ENCODE results near the gene NAA11.

Gene NAA11

DNA sequence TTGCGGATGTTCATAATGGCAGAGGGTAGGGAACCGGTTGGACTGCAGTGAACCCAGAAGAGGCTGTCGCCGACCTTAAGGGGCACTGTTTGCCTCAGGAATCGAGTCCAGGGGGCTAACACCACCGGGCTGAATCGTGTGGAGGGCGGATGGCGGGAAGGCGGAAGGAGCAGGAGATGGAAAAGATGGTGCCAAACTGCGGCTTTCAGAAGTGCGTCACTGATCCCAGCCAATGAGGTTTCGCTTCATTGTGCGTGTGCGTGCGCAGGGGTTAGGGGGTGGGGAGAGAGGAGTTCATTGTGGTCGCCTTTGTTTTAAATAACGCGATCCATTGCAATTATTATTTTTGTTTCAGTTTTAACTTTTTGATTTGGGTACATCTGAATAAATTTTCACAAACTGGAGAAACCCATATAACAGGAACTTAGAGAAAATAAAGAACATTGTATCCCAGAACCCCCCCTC, at the start of gene NAA11:
NAA11 (minus strand) TSS at position 198 of the 465 bp plus-strand sequence; CDS start at position 14, 184 bp downstream.
- FAIRE-seq, result no peak

DNA sequence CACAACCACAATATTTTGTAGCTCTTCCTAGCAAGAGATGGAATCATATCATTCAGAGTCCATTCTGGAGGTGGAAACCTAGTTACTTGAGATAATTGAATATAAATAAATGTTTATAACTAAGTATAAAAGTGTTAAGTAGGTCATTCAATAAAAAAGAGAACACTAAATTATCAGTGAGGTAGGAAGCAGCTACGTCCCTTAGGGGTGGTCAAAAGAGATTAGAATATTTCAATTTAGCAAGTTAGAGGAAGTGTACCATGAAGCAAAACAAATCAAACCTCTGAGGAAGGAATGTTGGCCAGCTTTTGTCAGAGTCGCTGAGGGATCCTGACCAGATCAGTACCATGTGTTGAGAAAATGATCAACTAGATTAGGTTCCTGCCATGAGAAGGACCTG, 44.2 kb upstream of the NAA11 start:
- FAIRE-seq, result no peak

GRCh38 chr4:79367096-79367495, 41.2 kb upstream of the NAA11 start:
- FAIRE-seq, result no peak

GRCh38 chr4:79366422-79366821, 40.6 kb upstream of the NAA11 start:
- no peak for FAIRE-seq

GRCh38 chr4:79364061-79364460, 38.2 kb upstream of the NAA11 start:
- FAIRE-seq, result no peak

DNA sequence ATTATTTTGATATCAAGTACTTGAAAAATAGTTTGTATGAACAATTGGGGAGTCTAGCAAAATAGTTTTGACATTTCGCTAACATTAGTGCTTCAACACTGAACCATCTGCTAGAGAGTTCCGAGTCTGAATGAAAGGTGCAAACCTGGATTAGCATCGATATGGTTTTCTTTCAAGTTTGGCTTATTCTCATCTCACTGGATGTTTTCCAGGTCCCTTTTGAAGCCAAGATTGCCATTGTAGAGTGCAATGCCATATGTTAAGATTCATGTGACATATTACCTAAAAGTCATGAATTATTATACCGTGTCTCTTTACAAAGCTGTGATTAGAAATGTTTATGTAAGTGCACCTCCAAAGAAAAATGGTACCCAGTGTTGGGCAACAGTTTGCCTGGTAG, 36.8 kb upstream of the NAA11 start:
- FAIRE-seq, result no peak

- no peak for FAIRE-seq
These were observed 34.1 kb upstream of the NAA11 start for GRCh38 chr4:79360006-79360405.

DNA sequence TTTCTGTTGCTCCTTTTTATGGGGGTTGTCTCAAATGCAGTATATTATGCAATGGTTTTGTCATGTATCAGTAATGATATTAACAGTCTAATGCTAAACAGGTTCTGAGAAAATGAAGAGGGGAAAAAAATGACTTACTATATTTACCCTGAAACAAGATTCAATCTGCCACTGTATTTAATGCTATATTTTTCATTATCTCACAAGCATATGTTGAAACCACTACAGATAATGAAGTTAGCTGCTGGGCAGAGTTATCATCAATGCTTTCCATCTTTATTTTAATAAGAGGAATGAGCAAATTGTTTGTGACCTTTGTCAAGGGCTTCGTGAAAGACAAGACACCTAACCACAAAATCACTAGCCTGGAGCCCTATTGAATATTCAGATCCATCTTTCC, 32.6 kb upstream of the NAA11 start:
- FAIRE-seq, result no peak

DNA sequence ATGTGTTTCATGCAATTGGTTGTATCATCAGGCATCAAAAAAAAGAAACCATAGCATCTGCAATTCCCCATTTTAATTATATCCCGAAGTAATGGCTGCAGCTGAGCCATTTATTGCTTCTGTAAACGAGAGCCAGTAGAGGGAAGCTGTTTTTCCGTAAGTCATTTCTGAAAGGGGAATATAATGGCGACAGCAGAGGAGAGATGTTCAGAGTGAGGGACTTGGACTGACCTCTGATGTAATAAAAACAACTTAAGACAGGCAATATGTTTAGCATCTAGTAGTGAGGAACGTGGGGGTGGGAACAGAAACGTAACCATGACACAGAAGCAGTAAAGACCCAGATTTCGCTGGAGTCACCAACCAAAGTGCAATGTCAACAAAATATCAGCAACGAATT, 31.5 kb upstream of the NAA11 start:
- no peak for FAIRE-seq

DNA sequence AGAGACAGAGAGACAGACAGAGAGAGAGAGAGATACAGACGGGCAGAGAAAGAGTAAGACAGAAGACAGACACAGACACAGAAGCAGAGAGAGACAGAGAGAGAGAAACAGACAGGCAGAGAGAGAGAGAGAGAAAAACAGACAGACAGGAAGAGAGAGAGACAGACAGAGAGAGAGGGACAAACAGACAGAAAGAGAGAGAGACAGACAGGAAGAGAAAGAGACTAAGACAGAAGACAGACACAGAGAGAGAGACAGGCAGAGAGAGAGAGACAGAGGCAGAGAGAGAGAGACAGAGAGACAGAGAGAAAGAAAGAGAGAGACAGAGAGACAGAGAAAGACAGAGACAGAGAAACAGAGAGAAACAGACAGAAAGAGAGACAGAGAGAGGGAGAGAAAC, 27.2 kb upstream of the NAA11 start:
- FAIRE-seq, result no peak

DNA sequence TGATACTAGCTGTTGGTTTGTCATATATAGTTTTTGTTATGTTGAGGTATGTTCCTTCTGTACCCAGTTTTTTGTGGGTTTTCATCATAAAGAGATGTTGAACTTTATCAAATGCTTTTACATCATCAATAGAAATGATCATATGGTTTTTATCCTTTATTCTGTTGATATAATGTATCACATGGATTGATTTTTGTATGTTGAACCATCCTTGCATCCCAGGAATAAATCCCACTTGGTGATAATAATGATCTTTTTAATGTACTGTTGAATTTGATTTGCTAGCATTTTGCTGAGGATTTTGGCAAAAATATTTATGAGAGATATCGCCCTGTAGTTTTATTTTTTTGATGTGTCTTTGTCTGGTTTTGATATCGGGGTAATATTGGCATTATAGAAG, 22.5 kb upstream of the NAA11 start:
- no peak for FAIRE-seq

DNA sequence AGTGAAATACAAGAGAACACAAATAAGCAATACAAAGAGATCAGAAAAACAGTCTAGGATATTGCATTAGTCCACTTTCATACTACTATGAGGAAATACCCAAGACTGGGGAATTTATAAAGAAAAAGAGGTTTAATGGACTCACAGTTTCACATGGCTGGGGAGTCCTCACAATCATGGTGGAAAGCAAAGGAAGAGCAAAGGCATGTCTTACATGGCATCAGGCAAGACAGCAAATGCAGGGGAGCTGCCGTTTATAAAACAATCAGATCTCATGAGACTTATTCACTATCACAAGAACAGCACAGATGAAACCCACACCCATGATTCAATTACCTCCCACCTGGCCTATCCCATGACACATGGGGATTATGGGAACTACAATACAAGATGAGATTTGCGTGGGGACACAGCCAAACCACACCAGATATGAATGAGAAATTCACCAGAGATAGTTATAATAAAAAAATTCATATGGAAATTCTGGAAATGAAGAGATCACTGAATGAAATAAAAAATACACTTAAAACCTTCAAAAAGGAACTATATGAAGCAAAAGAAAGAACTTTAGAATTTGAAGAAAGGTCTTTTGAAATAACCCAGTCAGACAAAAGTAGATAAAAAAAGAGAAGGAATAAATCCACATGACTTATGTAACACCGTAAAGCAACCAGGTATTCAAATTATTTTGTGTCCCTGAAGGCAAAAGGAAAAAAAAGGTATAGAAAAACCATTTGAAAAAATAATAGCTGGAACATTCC, 16.2 kb upstream of the NAA11 start:
- FAIRE-seq, result no peak

DNA sequence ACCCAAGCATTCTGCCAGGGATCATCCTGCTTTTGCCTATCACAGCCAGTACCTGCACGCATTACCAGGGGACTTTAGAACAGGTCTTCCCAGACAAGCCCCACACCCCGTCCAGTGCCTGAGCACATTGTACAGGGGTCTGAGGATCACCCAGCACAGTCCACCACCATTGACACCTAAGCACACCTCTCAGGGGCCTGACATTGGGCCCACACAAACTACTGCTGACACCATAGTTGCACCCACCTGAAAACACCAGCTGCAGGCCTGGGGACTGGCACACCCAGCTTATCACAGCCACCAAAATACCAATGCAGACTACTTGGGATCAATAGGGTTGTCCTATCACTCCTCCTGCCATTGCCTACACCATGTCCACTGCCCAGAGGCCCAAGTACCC, 14.7 kb upstream of the NAA11 start:
- no peak for FAIRE-seq

DNA sequence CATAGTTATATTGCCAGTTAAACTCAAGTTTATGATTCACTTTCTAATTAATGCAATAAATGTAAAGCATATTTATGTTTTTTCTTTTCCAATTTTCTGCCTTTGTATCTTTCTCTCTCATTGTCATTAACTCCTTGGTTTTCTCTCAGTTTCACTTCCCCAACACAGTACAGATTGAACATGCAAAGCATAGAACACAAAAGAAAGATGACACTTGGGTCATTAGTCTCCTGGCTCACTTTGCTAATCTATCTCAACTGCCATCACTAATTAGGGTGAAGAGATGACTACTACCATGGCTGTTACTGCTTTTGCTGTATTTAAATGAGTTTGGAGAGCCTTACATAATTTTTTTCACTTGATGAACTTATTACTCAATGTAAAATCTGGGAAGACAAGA, 12.3 kb upstream of the NAA11 start:
- no peak for FAIRE-seq

DNA sequence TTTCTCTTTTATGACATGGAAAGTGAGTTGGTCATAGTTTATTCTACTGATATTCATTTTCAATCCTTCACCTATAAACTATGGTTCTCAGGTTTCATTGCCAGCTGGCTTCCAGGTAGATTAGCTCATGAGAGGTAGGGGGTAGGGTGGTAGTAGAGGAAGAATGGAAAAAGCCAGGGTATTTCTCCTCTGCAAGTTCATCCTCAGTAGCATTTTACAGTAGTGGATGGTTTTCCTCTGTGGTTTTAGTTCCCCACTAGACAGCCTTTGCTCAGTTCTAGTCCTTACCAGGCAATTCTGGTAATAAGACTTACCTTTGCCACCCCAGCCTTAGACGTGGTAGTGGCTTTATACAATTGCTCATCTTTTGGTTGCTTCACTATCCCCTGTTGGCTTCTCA, 8.9 kb upstream of the NAA11 start:
- no peak for FAIRE-seq

DNA sequence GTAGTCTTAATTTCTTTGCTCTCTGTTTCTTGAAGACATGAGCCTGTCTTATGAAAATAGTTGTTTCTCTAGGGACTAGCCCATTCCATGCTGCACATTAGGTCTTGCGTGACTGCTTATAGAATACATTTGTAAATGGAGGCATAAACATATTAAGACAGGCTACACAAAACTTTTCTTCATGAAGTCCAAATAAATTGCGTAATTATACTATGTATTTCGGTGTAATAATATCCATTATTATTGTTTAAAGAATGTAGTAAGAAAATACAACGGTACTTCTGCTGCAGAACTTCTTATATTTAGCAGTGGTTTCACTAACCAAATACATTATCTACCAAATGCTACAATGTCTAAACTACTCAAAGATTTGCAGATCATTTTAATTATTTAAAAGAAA, 8.5 kb upstream of the NAA11 start:
- FAIRE-seq, result no peak

DNA sequence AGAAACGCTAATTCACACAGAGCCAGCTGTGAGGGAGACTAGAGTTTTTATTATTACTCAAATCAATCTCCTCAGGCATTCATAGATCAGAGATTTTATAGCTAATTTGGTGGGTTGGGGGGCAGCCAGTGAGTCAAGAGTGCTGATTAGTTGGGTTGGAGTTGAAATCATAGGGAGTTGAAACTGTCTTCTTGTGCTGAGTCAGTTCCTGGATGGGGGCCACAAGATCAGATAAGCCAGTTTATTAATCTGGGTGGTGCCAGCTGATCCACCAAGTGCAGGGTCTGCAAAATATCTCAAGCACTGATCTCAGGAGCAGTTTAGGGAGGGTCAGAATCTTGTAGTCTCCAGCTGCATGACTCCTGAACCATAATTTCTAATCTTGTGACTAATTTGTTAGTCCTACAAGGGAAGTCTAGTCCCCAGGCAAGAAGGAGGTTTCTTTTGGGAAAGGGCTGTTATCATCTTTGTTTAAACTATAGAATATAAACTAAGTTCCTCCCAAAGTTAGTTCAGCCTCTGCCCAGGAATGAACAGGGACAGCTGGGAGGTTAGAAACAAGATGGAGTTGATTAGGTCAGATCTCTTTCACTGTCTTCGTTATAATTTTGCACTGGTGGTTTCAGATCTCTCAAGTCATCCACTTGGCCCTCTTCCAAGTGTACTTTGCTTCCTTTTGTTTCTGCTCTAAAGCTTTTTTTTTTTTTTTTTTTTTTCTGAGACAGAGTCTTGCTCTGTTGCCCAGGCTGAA, 5.4 kb upstream of the NAA11 start:
- FAIRE-seq, result no peak

DNA sequence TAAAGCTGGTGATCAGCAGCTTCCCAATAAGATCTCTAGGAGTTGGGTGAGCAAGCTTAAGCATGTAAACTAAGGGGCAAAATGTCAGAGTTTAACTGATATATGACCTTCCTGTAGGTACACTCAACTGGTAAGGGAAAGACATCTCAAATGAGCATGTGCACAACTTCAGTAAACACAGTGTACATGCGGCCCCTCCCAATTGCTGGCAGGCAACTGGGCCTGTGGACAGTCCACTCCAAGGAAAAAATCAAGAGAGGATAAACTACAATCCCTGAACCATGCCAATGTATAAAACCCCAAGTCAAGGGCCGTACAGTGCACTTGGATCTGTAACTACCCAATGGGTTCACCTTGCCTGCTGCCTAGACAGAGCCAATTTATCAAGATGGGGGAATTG, 4.9 kb upstream of the NAA11 start:
- no peak for FAIRE-seq

- no peak for FAIRE-seq
These were observed 425 bp downstream of the NAA11 start for GRCh38 chr4:79325436-79325835.

DNA sequence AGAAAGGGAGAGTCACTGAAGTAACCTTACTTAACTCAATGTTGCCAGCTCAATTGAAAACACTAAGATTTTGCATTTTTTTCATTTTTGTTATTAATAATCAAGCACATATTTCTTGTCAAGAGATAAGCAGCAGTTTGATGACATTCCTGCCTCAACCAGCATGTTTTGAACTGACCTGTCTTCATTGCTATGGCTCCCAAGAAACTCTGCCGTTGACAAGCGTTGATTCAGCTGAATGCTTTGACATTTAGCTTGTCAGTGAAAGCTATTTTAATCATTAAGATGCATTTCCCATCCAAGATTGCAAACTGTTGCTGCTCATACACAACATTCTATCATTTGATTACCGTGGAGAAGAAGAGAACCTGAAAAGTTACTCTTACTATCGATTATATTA, 5.9 kb downstream of the NAA11 start:
- no peak for FAIRE-seq

- FAIRE-seq, result no peak
These were observed 8.2 kb downstream of the NAA11 start for GRCh38 chr4:79317711-79318110.

DNA sequence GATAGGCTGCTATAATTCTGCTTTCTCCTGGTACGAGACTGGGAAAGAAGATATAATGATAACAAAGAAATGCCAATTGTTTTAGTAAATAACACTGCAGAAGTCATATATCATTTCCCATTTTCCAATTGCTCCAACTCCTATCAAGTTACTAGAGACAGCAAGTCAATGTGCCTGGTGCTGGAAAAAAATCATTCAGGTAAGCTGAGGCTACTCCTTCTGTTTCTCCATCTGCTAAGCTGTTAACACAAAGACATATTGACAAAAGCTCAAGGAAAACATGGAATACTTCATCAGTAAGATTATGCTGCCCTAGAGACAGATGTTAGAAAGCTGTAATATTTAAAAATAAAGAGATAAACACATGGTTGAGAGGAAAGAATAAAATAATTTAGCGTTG, 10.0 kb downstream of the NAA11 start:
- no peak for FAIRE-seq

GRCh38 chr4:79311279-79311678, 14.6 kb downstream of the NAA11 start:
- FAIRE-seq, result no peak

DNA sequence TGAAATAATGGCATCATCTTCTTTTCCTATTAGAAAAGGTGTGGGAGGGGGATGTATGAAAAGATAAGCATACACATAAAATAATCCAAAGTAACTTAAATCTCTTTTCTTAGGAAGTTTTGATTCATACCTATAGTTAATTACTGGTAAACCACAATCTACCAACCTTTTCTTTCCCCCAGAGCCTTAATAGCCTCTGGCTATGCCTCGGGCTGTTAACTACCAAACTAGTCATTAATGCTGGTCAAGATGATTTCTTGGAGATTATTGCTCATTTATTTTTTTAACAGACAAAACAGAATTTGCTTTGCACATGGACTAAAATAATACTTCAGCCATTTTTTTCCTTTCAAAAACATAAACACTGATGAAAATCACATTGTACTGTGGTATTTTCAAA, 16.9 kb downstream of the NAA11 start:
- FAIRE-seq, result no peak

GRCh38 chr4:79308137-79308536, 17.7 kb downstream of the NAA11 start:
- no peak for FAIRE-seq

Data from G401.6 (cell line).